Trophoblast cell (in vitro differentiated cells and primary cell): ENCODE data around the gene FAM9C.
"Not testable (repeated sequence)": the region's sequence is repeated elsewhere in the genome, so short reads cannot be mapped to it uniquely, and the experiment has no call there.

Source experiments
- DNase-seq, 2 donors: peaks; one replicate each; pipeline ENCODE4 v3.0.0-alpha.2; 2016
- H2AFZ ChIP-seq: 2 replicates; pipeline ENCODE4 v1.6.1; 2013; ENCODE audit warnings: low read length, moderate library complexity, mild to moderate bottlenecking; ENCODE audit not compliant: insufficient read depth, poor library complexity
- H2AK5ac ChIP-seq: 2 replicates; pipeline ENCODE4 v1.6.1; 2013; ENCODE audit warnings: mild to moderate bottlenecking, low read length
- H2BK120ac ChIP-seq: 2 replicates; pipeline ENCODE4 v1.6.1; 2013; ENCODE audit warnings: low read length, mild to moderate bottlenecking, moderate library complexity; ENCODE audit not compliant: insufficient read depth, poor library complexity
- H2BK12ac ChIP-seq: 2 replicates; pipeline ENCODE4 v1.6.1; 2013; ENCODE audit warnings: mild to moderate bottlenecking, low read length, moderate library complexity
- H2BK5ac ChIP-seq: 2 replicates; pipeline ENCODE4 v1.6.1; 2013; ENCODE audit warnings: low read length, low read depth, moderate library complexity, mild to moderate bottlenecking; ENCODE audit not compliant: poor library complexity
- H3K14ac ChIP-seq: 2 replicates; pipeline ENCODE4 v1.6.1; 2013; ENCODE audit warnings: mild to moderate bottlenecking, low read length
- H3K18ac ChIP-seq: 2 replicates; pipeline ENCODE4 v1.6.1; 2013; ENCODE audit warnings: mild to moderate bottlenecking, low read length
- H3K23ac ChIP-seq: 2 replicates; pipeline ENCODE4 v1.6.1; 2013; ENCODE audit warnings: low read length
- H3K27ac ChIP-seq: 2 replicates; pipeline ENCODE4 v1.5.1; 2013; ENCODE audit warnings: low read depth, mild to moderate bottlenecking, inconsistent platforms, low read length, moderate library complexity
- H3K27me3 ChIP-seq: 2 replicates; pipeline ENCODE4 v1.6.1; 2013; ENCODE audit warnings: inconsistent platforms, mild to moderate bottlenecking, low read length, moderate library complexity; ENCODE audit not compliant: insufficient read depth
- H3K36me3 ChIP-seq, 2 experiments: 1 replicate in 1 of 2; 2 replicates in 1 of 2; pipeline ENCODE4 v1.6.1; 2013; ENCODE audit warnings: low read length in 2 of 2, mild to moderate bottlenecking in 2 of 2, moderate library complexity in 1 of 2; ENCODE audit not compliant: insufficient read depth in 2 of 2, control insufficient read depth in 1 of 2
- H3K4ac ChIP-seq: 2 replicates; pipeline ENCODE4 v1.6.1; 2013; ENCODE audit warnings: low read depth, mild to moderate bottlenecking, low read length, moderate library complexity
- H3K4me1 ChIP-seq, 2 experiments: 1 replicate in 1 of 2; 2 replicates in 1 of 2; pipeline ENCODE4 v1.6.1; 2013; ENCODE audit warnings: low read length in 2 of 2, mild to moderate bottlenecking in 2 of 2, moderate library complexity in 1 of 2; ENCODE audit not compliant: insufficient read depth in 2 of 2, control insufficient read depth in 1 of 2
- H3K4me2 ChIP-seq: 2 replicates; pipeline ENCODE4 v1.6.1; 2013; ENCODE audit warnings: inconsistent platforms, mild to moderate bottlenecking, low read length, moderate library complexity
- H3K4me3 ChIP-seq: 2 replicates; pipeline ENCODE4 v1.5.1; 2013; ENCODE audit warnings: mild to moderate bottlenecking, low read depth, low read length, inconsistent platforms
- H3K79me1 ChIP-seq: one replicate; pipeline ENCODE4 v1.6.1; 2013; ENCODE audit warnings: low read length
- H3K79me2 ChIP-seq: 2 replicates; pipeline ENCODE4 v1.6.1; 2013; ENCODE audit warnings: low read length, mild to moderate bottlenecking; ENCODE audit not compliant: control insufficient read depth, insufficient read depth, poor library complexity
- H3K9ac ChIP-seq: 2 replicates; pipeline ENCODE4 v1.6.1; 2013; ENCODE audit warnings: mild to moderate bottlenecking, low read length
- H3K9me3 ChIP-seq: 2 replicates; pipeline ENCODE4 v1.6.1; 2013; ENCODE audit warnings: low read depth, mild to moderate bottlenecking, control low read depth, inconsistent platforms, low read length; ENCODE audit not compliant: insufficient read depth
- H4K12ac ChIP-seq: 2 replicates; pipeline ENCODE4 v1.6.1; 2013; ENCODE audit warnings: low read depth, mild to moderate bottlenecking, low read length, moderate library complexity
- H4K8ac ChIP-seq: 2 replicates; pipeline ENCODE4 v1.6.1; 2013; ENCODE audit warnings: low read depth, mild to moderate bottlenecking, low read length, moderate library complexity
- H4K91ac ChIP-seq: one replicate; pipeline ENCODE4 v1.6.1; 2013; ENCODE audit warnings: low read depth, mild to moderate bottlenecking, low read length, moderate library complexity
- WGBS: extraction: QIAGEN DNeasy Blood & Tissue Kit; methylation state at CpG from one replicate; pipeline ENCODE4 v1.1.7; 2013; ENCODE audit warnings: missing lambda C conversion rate; ENCODE audit not compliant: insufficient read length, insufficient coverage; ENCODE audit errors: extremely low coverage; 5-methylcytosine and 5-hydroxymethylcytosine counted together

Gene FAM9C

DNA sequence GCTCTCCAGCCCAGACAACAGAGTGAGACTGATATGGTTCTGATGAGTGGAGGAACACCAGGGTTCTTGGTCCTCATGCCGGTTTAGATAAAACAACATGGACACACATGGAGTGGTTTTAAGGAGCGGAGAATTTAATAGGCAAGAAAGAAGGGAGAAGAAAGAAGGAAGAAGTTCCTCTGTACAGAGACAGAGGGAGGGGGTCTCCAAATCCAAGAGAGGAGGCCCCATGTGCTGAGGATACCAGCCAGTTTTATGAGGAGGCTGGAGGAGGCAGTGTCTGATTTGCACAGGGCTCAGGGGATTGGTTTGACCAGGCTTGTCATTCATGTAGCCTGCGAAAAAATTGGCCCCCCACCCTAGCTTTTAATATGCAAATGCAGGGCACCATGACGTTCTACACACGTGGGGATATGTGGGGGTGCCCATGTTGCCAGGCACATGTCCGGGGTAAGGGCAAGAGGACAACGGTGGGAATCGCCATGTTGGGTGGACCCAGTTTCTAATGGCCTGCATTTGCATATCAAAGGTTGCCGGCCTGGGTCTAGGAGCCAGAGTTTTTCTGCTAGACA is 39.4 kb upstream of the FAM9C start:
- H4K91ac ChIP-seq, H3K79me2 ChIP-seq, H3K36me3 ChIP-seq, H3K4me1 ChIP-seq, H4K8ac ChIP-seq, H3K9me3 ChIP-seq, H2BK120ac ChIP-seq, H2AFZ ChIP-seq, H3K4me3 ChIP-seq, H2BK5ac ChIP-seq, H2AK5ac ChIP-seq, H3K18ac ChIP-seq, H3K27me3 ChIP-seq, H3K4me2 ChIP-seq, DNase-seq, H3K23ac ChIP-seq, H3K9ac ChIP-seq, H4K12ac ChIP-seq, H2BK12ac ChIP-seq, H3K14ac ChIP-seq, H3K27ac ChIP-seq, H3K4ac ChIP-seq, H3K79me1 ChIP-seq: not testable (repeated sequence)
- no CpG with 5 or more reads among the region's 9 CpGs for WGBS

GRCh38 chrX:13082206-13083065 is 38.0 kb upstream of the FAM9C start:
- Histone ChIP-seq H3K9ac (no peak overlapping the region), H3K27ac (no peak overlapping the region), H4K12ac (no peak overlapping the region), H3K4me2 (no peak overlapping the region), H3K79me1 (no peaks in the 10 kb centered on the region), H4K91ac (no peak overlapping the region), H3K4me3 (no peak overlapping the region), H3K36me3 (no peaks in the 10 kb centered on the region), H2BK12ac (no peak overlapping the region), H3K18ac (no peak overlapping the region), H3K27me3 (no peaks in the 10 kb centered on the region), H3K14ac (no peak overlapping the region), H3K9me3 (no peaks in the 10 kb centered on the region), H2AK5ac (no peak overlapping the region), H2BK120ac (no peak overlapping the region), H3K23ac (no peak overlapping the region), H3K79me2 (no peaks in the 10 kb centered on the region), H2BK5ac (no peak overlapping the region), H3K4me1 (no peaks in the 10 kb centered on the region), H3K4ac (no peak overlapping the region), H2AFZ (no peak overlapping the region), H4K8ac (no peak overlapping the region)
- no peak for DNase-seq
- no CpG with 5 or more reads among the region's 11 CpGs for WGBS

DNA sequence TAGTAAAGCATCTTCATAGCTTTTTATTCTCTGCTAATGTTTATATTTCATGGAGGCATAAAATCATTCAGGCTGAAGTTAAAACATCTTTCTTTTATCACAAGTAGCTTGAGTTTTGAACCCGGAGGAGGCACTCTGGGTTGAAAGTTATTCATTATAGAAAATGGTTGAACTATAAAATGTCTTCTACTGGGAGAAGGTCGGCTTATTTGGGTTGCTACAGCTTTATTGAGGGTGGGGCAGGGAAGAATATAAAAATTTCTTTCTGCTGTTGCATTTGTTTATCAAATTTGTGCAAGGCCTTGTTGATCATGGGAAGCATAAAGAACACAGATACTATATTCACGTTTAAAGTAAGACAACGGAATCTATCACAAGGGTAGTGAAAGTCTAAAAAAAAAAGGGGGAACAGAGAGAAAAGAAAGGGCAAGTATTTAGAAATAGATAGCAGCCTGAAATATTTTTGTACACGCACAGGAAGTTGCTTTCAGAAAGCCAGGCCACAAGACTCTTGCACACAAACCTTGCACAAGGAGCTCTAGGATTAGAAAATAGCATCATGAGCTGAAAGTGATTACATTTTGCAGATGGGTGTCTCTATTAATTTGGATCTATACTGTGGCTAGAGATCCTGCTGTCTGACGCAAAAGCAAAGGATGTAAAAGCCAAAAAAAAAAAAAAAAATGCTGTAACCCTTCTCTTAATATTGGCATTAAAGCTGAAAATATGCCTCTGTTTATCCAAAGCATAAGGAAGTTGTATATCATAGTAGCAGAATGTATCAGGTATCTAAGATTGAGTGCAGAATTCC is 37.2 kb upstream of the FAM9C start:
- Histone ChIP-seq H3K9me3 (no peaks in the 10 kb centered on the region), H3K23ac (no peak overlapping the region), H3K4me1 (no peaks in the 10 kb centered on the region), H3K18ac (no peak overlapping the region), H4K12ac (no peak overlapping the region), H3K79me1 (no peaks in the 10 kb centered on the region), H3K27me3 (no peaks in the 10 kb centered on the region), H2BK5ac (no peak overlapping the region), H3K4me3 (no peak overlapping the region), H4K91ac (no peak overlapping the region), H3K14ac (no peak overlapping the region), H3K9ac (no peak overlapping the region), H2BK120ac (no peak overlapping the region), H3K27ac (no peak overlapping the region), H2BK12ac (no peak overlapping the region), H3K36me3 (no peaks in the 10 kb centered on the region), H3K4me2 (no peak overlapping the region), H2AFZ (no peak overlapping the region), H4K8ac (no peak overlapping the region), H3K4ac (no peak overlapping the region), H2AK5ac (no peak overlapping the region), H3K79me2 (no peaks in the 10 kb centered on the region)
- no CpG with 5 or more reads among the region's 6 CpGs for WGBS
- DNase-seq, result no peak

DNA sequence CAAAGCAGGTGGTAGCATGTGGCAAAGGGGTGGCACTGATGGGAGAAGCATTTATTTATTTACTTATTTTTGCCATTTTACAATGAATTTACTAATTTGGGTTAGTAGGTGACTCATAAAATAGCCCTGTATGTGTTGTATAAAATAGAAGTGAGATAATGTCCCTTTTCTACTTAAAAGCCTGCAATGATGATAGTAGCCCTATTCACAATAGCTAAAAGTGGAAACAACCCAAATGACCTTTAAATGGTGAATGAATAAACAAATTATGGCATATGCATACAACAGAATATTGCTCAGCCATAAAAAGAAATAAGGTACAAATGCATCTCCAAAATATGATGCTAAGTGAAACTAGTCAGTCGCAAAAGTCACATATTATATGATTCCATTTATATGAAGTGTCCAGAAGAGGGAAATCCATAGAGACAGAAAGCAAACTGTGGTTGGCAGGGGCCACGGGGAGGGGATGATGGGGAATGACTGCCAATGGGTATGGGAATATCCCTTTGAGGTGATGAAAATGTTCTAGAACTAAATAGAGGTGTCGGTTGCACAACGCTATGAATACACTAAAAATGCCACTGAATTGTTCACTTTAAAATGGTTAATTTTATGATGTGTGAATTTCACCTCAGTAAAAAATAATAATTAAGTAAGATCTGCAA is 35.8 kb upstream of the FAM9C start:
- Histone ChIP-seq H3K4ac (no peak overlapping the region), H4K8ac (no peak overlapping the region), H2BK120ac (no peak overlapping the region), H3K14ac (no peak overlapping the region), H2AFZ (no peak overlapping the region), H3K23ac (no peak overlapping the region), H4K12ac (no peak overlapping the region), H3K18ac (no peak overlapping the region), H3K79me2 (no peaks in the 10 kb centered on the region), H3K4me2 (no peak overlapping the region), H3K36me3 (no peaks in the 10 kb centered on the region), H3K9me3 (no peaks in the 10 kb centered on the region), H3K4me1 (no peaks in the 10 kb centered on the region), H2BK5ac (no peak overlapping the region), H3K4me3 (no peak overlapping the region), H3K79me1 (no peaks in the 10 kb centered on the region), H3K27me3 (no peaks in the 10 kb centered on the region), H2BK12ac (no peak overlapping the region), H3K27ac (no peak overlapping the region), H4K91ac (no peak overlapping the region), H2AK5ac (no peak overlapping the region), H3K9ac (no peak overlapping the region)
- no CpG with 5 or more reads among the region's 4 CpGs for WGBS
- DNase-seq, result no peak
